Osteoblast (primary cell): ENCODE results near the gene PTPN14. TPM values are rescaled to one million over a fixed set of nuclear protein-coding genes. Genes with fewer than 3 reads are reported as not detected.

Experiments used
- DNase-seq: peaks from one replicate; pipeline ENCODE4 v3.0.0; 2011; ENCODE audit warnings: low spot score, mixed read lengths; ENCODE audit not compliant: insufficient read length; ENCODE audit errors: missing footprints
- H2AFZ ChIP-seq: 2 replicates; pipeline ENCODE4 v1.6.0; 2011; ENCODE audit warnings: mild to moderate bottlenecking, low read length
- H3K27ac ChIP-seq: 2 replicates; pipeline ENCODE4 v1.5.1; 2011; ENCODE audit warnings: mild to moderate bottlenecking, low read depth, low read length, moderate library complexity
- H3K27me3 ChIP-seq: 2 replicates; pipeline ENCODE4 v1.6.0; 2012; ENCODE audit warnings: mild to moderate bottlenecking, control low read depth, inconsistent platforms, low read length, moderate library complexity; ENCODE audit not compliant: insufficient read depth
- H3K36me3 ChIP-seq: 2 replicates; pipeline ENCODE4 v1.5.1; 2011; ENCODE audit warnings: mild to moderate bottlenecking, low read length, control low read depth, moderate library complexity; ENCODE audit not compliant: insufficient read depth
- H3K4me1 ChIP-seq: 2 replicates; pipeline ENCODE4 v1.5.1; 2011; ENCODE audit warnings: mild to moderate bottlenecking, low read length, control low read depth, moderate library complexity; ENCODE audit not compliant: insufficient read depth
- H3K4me2 ChIP-seq: 2 replicates; pipeline ENCODE4 v1.6.0; 2011; ENCODE audit warnings: mild to moderate bottlenecking, low read length; ENCODE audit not compliant: insufficient read depth
- H3K4me3 ChIP-seq: fragments of 200-600 bp; sonication (generic); 3 replicates; pipeline ENCODE4 v1.5.1; 2012; ENCODE audit warnings: mild to moderate bottlenecking, low read length, inconsistent platforms; ENCODE audit not compliant: insufficient read depth
- H3K79me2 ChIP-seq: 2 replicates; pipeline ENCODE4 v1.6.0; 2012; ENCODE audit warnings: mild to moderate bottlenecking, low read length, control low read depth, inconsistent platforms; ENCODE audit not compliant: insufficient read depth
- H3K9me3 ChIP-seq: 2 replicates; pipeline ENCODE4 v1.5.1; 2011; ENCODE audit warnings: low read depth, low read length, control low read depth
- H4K20me1 ChIP-seq: 2 replicates; pipeline ENCODE4 v1.6.0; 2012; ENCODE audit warnings: mild to moderate bottlenecking, low read length, control low read depth; ENCODE audit not compliant: insufficient read depth
- CTCF ChIP-seq: IDR thresholded peaks from 2 replicates; pipeline ENCODE4 v1.5.1; 2011; ENCODE audit warnings: mild to moderate bottlenecking, low read depth, low read length, moderate library complexity; ENCODE audit errors: extremely low read depth
- total RNA-seq: library from RNA; depleted of rRNA; stranded (reverse); fragments of >200 nt; gene quantifications from 2 replicates; pipeline ENCODE4 v1.2.3, GENCODE V29; 2012

PTPN14 gene
- total RNA-seq, 1 donor = 131 TPM

GRCh38 chr1:214540324-214540723 lies 11.1 kb downstream of the PTPN14 start:
- H3K79me2 ChIP-seq = peaks cover 100% of the 10 kb centered on the region
- no peak for DNase-seq
- peaks cover 90% of the 10 kb centered on the region for H4K20me1 ChIP-seq
- H3K4me1 ChIP-seq = peaks cover 44% of the 10 kb centered on the region
- H3K4me2 ChIP-seq = peak overlapping the region; percentile 23
- no peaks in the 10 kb centered on the region for H3K9me3 ChIP-seq
- no peak overlapping the region for H3K4me3 ChIP-seq
- TF ChIP-seq CTCF = no peak
- H2AFZ ChIP-seq = no peak overlapping the region
- no peaks in the 10 kb centered on the region for H3K27me3 ChIP-seq
- no peak overlapping the region for H3K27ac ChIP-seq
- peaks cover 16% of the 10 kb centered on the region for H3K36me3 ChIP-seq

GRCh38 chr1:214538496-214538895 lies 12.9 kb downstream of the PTPN14 start:
- no peaks in the 10 kb centered on the region for H3K9me3 ChIP-seq
- no peak for TF ChIP-seq CTCF
- no peak for DNase-seq
- H2AFZ ChIP-seq = no peak overlapping the region
- H3K4me2 ChIP-seq = no peak overlapping the region
- H3K36me3 ChIP-seq = peaks cover 17% of the 10 kb centered on the region
- peaks cover 44% of the 10 kb centered on the region for H3K4me1 ChIP-seq
- peaks cover 99% of the 10 kb centered on the region for H3K79me2 ChIP-seq
- peaks cover 86% of the 10 kb centered on the region for H4K20me1 ChIP-seq
- no peak overlapping the region for H3K4me3 ChIP-seq
- no peaks in the 10 kb centered on the region for H3K27me3 ChIP-seq
- no peak overlapping the region for H3K27ac ChIP-seq

GRCh38 chr1:214537872-214538473 lies 13.4 kb downstream of the PTPN14 start:
- Histone ChIP-seq H3K9me3 (no peaks in the 10 kb centered on the region), H4K20me1 (peaks cover 84% of the 10 kb centered on the region), H3K27ac (no peak overlapping the region), H3K4me1 (peaks cover 44% of the 10 kb centered on the region), H3K4me2 (no peak overlapping the region), H2AFZ (no peak overlapping the region), H3K79me2 (peaks cover 97% of the 10 kb centered on the region), H3K27me3 (no peaks in the 10 kb centered on the region), H3K4me3 (no peak overlapping the region), H3K36me3 (peaks cover 14% of the 10 kb centered on the region)
- no peak for DNase-seq
- TF ChIP-seq CTCF = no peak

GRCh38 chr1:214537219-214537618 lies 14.2 kb downstream of the PTPN14 start:
- H3K36me3 ChIP-seq = peaks cover 15% of the 10 kb centered on the region
- H3K4me3 ChIP-seq = no peak overlapping the region
- H4K20me1 ChIP-seq = peaks cover 84% of the 10 kb centered on the region
- H3K4me1 ChIP-seq = peaks cover 37% of the 10 kb centered on the region
- H3K27ac ChIP-seq = no peak overlapping the region
- H3K9me3 ChIP-seq = no peaks in the 10 kb centered on the region
- no peak for DNase-seq
- TF ChIP-seq CTCF = no peak
- no peaks in the 10 kb centered on the region for H3K27me3 ChIP-seq
- H2AFZ ChIP-seq = no peak overlapping the region
- peaks cover 97% of the 10 kb centered on the region for H3K79me2 ChIP-seq
- H3K4me2 ChIP-seq = no peak overlapping the region
